ENCODE data around the gene MEF2A. TPM values are rescaled to one million over a fixed set of nuclear protein-coding genes. Genes with fewer than 3 reads are reported as not detected.

Gene MEF2A
- total RNA-seq, 1 experiment from 2014 or later, result 76.3 TPM

DNA sequence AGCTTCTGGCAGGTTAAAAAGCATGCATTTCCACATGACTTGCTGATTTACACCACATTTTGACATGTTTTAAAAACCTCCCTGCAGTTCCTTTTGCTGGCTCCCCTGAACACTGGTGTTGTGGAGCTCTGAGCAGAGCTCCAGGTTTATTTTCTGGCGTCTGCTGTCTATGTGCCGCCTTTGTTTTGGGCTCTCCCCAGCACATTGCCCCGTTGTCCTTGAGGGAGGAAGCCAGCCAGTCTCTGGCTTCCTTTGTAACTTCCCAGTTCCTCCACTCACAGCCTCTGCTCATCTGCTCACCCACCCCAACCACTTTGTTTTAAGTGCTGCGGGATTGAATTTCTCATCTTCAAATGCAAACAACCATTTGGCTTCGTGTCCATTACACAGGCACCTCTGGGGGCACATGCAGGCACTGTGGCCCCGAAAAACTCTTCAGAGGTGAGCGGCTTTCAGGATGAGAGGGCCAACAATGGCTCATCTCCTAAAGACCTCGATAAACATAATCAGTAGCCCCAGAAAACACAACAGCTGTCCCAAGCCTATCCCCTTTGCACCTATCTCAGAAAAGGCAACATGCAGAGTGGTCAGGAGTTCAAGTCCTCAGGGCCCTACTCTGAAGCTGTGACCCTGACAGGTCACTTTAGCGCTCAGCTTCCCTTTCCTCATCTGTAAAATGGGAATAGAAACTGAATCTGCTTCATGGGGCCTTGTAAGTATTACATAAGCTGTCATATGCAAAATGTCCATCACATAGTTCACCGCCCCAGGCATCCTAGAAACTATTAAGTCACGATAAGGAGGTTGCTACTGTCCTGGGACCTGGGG is 1.3 kb upstream of the MEF2A start:
- no peak for DNase-seq (ENCODE audit: low spot score)

DNA sequence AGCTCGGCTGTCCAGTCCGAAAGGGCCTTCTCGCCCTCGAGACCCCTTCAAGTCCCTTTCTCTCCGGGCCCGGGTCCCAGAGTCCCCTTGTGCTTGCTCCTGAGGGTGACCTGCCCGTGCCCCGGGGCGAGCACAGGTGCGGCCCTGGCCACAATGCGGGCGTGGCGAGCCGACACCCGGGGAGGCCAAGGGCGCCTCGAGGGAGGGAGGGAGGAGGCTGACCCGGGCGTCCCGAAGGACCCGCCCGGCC is 810 bp upstream of the MEF2A start:
- no peak for DNase-seq (ENCODE audit: low spot score)

DNA sequence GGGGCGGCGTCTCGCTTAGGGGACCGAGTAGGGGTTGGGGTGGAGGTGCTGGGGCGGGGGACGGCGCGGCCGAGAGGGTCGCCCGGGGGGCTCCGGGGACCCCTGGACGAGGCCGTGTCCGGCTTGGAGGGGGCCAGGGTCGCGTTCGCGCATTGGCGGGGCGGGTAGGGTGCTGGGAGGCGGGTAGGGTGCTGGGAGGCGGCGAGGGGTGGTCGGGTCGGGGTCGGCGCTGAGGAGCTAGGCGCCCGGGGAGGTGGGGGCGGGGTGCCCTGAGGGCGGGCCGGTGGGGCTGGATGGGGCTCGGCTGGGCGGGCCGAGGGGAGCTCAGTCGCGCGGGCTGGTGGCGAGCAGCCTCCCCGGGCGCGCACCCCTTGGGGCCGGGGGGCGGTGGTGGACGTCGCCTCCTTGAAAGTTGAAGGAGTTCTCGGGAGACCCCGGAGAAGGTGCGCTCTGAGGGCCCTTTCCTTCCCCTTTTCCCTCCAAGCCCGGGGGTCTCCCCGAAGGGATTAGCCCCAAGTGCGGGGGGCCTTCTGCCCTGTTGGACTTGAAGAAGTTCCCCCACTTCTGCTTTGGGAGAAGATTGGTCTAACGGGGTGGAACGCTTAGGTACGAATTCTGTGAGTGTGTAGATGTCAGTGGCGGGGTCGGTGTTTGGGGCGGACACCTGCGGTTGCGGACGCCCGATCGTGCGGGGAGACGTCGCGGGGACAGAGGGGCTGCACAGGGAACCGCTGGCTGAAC is 543 bp downstream of the MEF2A start:
- no peak for DNase-seq (ENCODE audit: low spot score)

DNA sequence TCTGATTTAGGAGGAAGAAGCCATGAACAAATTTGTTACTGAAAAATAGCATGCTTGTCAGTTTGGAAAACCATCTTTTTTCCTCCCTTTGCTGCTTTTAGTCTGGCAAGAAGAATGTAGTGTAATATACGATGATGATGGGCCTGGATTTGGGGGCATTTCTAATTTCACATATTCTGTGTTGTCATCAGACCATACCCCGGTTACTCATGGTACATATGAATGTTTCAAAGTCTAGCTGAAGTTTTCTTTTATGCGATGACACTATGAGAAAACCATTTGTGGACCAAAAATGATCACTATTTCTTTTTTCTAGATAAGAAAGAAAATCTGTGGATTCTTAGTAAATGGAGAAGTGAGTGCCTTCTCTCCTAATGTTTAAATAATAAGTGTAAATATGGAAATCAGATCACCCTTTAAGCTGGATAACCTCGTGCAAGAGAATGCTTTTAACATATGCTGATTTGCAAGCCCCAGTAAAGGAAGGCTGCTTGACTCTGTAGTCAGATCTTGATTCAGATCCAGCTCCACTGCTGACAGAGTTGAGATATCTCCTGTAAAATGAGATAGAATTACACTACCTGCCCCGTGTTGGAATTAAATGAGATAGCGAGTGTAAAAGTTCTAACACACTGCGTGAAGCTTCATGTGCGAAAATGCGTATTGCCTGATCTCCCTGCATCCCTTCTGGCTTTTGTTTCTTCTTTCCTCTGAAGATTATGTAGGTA is 3.0 kb downstream of the MEF2A start:
- DNase-seq (ENCODE audit: low spot score), result no peak

DNA sequence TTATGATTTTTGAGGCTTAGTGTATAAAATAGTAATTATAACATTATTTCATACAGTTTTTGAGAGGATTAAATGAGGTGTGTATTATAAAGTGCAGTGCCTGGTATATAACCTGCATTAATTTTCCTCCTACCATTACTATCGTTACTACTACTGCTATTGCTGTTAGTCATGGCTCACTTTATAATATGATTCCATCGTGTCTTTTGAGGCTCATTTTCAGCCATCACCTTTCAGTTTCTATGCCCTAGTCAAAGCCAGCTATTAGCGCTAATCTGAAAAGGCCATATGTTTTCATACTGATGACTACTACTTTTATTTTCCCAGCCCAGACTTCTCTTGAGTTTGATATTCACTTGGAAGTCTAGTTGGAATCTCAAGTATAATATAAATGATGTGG is 5.5 kb downstream of the MEF2A start:
- no peak for DNase-seq (ENCODE audit: low spot score)

DNA sequence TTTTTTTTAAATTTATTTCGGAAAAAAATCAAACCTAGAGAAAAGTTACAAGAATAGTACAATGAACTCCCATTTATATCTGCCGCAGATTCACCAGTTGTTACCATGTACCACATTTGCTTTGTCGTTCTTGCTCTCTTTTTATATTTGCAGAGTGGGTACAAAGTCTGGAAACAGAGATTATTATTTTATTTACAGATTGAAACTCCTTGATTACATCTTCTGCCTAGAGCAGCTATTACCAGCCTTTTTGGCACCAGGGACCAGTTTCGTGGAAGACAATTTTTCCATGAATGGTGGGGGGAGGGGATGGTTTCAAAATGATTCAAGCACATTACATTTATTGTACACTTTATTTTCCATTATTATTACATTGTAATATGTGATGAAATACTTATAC is 8.3 kb downstream of the MEF2A start:
- DNase-seq (ENCODE audit: low spot score), result no peak

DNA sequence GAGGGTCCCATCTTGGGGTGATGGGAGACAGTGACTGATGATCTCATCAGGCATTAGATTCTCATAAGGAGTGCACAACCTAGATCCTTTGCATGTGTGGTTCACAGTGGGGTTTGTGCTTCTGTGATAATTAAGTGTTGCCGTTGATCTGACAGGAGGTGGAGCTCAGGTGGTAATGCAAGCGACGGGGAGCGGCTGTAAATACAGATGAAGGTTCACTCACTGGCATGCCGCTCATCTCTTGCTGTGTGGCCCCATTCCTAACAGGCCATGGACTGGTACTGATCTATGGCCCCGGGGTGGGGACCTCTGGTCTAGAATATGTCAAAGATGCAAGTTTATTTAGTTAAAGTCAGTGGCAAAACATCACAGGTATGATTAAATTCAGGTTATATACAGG is 8.7 kb downstream of the MEF2A start:
- DNase-seq (ENCODE audit: low spot score), result no peak

DNA sequence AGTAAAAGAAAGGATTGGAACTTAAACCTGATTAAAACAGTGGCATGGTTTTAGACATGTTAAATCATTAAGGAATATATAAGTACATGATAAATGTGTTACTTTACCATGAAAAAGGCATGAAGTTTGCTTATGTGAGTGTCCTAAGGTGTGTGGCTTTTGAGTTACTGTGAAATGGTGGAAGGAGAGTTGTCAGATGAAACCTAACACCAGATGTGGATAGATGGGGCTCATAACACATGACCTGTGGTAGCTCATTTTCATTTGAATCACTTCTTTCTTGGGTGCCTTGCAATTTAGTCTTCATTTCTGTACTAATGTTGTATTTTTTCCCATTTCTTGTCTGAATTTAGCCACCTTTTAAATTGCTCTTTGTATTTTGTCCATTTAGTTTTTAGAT is 13.0 kb downstream of the MEF2A start:
- DNase-seq (ENCODE audit: low spot score), result no peak

DNA sequence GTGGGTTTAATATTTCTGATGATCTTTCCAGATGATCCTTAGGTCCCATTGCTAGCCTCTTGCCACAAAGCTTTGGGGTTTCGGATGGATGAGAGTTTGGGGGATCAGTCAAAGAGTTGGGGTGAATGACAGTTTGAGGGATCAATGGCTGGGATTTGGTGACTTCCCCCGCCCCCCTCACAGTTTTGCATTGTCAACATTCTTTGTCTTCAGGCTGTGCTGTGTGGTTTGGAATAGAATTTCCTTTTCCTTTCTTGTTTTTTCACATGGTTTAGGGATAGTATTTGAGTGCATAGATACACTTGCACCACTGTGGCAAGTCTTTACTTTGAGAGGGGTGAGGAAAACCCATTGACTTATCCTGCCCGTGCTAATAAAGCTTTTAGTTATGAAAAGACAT is 14.3 kb downstream of the MEF2A start:
- DNase-seq (ENCODE audit: low spot score), result no peak

DNA sequence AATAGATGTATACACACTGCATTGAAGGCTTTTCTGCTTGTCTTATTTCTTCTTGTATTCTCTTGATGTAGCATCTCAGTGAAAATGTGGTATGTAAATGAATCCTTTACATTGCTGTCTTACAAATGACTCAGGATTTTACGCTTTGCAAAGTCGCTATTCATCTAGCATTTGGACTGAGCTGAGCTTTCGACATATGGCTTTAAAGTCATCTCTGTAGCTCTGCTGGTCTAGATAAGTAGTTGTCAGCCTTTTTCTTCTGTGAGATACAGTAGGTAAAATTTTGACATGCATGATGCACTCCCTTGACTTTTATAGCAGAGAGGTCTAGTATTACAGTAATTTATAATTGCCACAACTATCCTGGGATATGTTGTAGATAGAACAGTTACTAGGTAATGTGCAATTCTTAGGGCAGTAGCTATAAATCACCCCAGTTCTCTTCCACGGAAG is 16.8 kb downstream of the MEF2A start:
- no peak for DNase-seq (ENCODE audit: low spot score)

DNA sequence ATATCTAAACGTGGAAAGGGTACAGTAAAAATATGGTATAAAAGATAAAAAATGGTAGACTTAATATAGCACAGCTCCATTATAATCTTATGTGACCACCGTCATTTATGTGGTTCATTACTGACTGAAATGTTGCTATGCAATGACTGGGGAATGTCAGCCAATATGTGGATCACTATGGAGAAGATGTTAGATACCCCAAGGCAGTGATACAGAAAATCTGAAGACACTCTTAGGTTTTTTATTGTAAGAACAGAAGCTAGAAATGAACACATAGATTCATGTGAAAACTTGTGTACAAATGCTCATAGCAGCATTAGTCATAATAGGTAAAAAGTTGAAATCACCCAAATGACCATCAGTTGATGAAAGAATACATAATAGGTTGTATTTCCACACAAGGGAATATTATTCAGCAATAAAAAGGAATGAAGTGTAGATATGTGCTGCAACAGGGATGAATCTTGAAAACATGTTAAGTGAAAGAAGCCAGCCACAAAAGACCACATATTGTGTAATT is 18.4 kb downstream of the MEF2A start:
- no peak for DNase-seq (ENCODE audit: low spot score)

DNA sequence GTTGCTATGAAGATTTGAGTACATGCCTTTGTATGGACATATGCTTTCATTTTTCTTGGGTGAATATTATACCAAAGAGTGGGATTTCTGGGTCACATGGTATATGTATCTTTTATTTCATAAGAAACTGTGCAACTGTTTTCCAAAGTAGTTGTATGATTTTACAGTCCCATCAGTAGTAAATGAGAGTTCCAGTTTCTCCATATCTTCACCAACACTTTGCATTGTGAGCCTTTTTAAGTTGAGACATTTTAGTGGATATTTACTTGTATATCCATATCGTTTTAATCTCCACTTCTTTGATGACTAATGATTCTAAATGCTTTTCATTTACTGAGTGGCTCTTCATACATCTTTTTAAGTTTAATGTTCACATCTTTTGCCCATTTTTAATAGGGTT is 20.3 kb downstream of the MEF2A start:
- no peak for DNase-seq (ENCODE audit: low spot score)

DNA sequence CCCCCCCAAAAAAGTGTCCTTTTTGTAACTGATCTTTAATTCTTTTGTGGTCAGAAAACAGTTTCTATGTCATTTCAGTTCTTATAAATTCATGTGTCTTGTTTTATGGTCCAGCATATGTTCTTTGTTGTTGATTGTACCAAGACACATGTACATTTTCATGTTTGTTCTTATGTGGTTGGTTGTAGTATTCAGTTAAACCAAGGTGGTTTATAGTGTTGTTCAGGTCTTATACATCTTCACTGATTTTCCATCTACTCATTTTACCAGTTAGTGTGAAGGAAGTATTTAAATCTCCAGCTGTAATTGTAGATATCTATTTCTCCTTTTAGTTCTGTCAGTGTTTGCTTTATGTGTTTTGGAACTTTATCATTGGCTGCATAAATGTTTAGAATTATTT is 24.0 kb downstream of the MEF2A start:
- no peak for DNase-seq (ENCODE audit: low spot score)

DNA sequence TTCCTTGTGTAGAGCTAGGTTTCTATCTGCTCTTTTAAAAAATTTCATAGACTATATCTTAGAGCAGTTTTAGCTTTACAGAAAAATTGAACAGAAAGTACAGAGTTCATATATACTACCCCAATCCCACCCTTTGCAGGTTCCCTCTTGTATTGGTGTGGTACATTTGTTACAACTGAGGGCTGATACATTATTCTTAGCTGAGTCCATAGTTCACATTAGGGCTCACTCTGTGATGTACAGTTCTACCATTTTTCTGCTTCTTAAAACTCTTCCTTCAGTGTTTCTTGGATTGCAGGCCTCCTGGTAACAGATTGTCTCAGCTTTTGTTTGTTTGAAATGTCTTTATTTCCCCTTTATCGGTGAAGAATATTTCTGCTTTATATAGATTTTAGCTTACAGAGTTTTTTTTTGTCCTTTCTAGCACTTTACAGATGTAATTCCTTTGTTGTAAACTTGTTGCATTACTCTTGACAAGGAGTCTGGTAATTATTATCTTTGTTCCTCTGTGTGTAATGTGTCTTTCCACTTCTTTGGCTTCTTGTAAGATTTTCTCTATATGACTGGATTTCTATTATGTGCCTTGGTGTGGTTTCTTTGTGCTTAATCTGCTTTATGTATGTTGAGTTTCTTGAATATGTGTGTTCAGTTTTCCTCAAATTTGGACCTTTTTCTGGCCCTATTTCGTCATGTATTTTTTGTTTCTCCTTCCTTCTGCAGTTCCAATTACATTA is 25.3 kb downstream of the MEF2A start:
- DNase-seq (ENCODE audit: low spot score), result no peak

DNA sequence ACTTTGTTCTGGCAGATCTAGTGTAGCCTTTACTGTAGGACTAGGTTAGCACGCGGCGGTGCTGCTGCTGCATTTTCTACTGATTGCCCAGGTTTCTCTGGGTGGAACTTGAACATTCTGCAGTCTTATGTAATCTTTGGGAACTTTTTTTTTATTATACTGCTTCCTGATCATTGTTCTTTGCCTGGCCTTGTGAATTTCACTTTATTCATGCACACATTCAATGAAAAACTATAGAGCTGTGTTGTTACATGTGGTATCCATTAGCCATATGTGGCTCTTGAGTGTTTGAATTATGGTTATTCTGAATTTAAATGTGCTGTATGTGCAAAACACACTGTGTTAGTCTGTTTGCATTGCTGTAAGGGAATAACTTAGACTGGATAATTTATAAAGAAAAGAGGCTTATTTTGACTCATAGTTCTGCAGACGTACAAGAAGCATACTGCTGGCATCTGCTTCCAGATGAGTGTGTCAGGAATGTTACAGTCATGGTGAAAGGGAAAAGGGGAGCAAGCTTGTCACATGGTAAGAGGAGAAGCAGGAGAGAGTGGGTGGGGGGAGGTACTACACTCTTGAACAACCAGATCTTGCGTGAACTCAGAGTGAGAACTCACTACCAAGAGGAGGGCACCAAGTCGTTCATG is 26.5 kb downstream of the MEF2A start:
- no peak for DNase-seq (ENCODE audit: low spot score)

DNA sequence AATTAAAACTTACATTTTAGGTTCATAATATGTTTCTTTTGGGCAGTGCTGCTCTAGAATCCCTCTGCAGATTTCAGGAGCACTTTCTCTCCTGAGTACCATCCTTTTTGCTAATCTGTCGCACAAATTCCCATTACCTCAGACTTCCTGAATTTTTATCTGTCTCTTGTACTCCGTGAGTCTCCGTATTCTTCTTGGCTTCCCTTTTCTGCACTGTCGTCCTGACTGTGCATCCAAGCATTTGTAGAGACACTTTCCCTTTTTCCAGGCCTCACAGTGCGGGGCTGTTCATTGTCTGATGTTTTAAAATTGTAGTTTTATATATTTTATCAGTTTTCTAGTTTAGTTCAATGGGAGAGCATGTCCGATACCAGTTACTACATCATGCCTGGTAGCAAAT is 27.3 kb downstream of the MEF2A start:
- DNase-seq (ENCODE audit: low spot score), result no peak

DNA sequence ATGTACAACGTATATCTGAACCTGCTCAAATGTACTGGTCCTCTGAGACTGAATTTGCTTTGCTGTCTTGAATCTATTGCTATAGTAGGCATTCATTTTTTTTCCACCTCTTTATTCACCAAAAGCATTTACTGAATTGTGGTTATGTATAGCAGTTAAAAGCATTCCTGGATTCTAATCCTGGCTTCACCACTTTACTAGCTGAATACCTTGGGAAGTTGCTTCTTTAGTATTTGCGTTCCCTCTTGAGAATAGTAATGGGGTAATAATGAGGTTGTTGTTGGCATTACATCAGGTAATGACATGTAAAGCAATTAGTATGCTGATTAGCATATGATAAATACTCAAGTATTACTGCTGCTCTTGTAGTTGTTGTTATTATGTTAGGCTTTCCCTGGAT is 29.1 kb downstream of the MEF2A start:
- DNase-seq (ENCODE audit: low spot score), result no peak

DNA sequence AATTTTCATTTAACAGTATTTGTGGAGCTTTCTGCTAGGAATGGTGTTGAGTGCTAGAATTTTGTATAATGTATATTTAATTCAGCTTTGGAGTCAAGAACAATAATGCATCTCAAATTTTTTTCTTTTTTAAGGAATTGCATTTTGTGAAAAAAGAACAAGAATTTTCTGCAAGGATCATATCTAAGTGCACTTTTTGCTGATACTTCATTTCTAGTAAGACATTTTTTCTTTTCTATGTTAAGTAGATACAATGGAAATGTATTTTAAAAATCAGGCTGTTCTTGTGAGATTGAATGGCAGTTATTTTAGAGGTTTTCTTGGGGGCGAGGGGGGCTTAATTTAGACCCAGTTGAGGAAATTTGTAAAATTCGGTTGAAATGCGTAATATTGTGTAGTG is 32.5 kb downstream of the MEF2A start:
- no peak for DNase-seq (ENCODE audit: low spot score)

DNA sequence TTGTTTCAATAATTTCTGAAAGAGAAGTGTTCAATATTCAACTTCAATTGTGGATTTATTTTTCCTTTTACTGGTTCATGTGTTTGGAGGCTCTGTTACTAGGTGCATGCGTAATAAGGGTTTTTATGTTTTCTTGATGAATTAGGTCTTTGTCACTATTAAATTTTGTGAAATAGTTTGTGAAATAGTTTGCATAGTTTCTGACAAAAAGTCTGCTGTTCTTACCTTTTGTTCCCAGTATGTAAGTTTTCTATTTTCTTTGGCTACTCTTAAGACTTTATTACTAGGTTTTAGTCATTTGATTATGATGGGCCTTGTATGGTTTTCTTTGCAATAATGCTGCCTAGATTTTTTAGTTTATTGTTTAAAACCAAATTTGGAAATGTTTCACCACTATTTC is 38.0 kb downstream of the MEF2A start:
- DNase-seq (ENCODE audit: low spot score), result no peak

DNA sequence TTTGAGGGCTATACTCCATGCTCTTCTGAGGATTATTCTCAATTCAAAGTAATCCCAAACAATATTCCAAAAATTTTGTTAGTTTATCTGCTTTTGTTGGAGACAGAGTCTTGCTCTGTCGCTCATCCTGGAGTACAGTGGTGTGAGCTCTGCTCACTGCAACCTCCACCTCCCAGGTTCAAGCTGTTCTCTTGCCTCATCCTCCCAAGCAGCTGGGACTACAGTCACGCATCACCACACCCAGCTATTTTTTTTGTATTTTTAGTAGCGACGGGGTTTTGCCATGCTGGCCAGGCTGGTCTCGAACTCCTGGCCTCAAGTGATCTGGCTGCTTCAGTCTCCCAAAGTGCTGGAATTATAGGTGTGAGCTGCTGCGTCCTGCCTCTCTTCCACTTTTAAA is 39.1 kb downstream of the MEF2A start:
- DNase-seq (ENCODE audit: low spot score), result no peak

DNA sequence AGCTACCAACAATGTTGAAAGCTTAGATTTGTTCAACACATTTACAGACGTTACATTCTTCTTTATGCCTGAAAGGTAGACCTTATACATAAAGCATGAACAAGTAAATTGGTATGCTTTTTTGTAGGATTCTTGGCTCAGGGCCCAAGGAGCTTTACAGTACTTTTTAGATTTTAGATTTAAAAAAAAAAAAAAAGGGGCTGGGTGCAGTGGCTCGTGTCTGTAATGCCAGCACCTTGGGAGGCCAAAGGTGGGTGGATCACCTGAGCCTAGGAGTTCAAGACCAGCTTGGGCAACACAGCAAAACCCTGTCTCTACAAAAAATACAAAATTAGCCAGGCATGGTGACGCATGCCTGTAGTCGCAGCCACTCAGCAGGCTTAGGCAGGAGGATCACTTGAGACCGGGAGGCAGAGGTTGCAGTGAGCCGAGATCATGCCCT is 39.7 kb downstream of the MEF2A start:
- DNase-seq (ENCODE audit: low spot score), result no peak
